Prostate gland (tissue), 2 donors: Measurements from ENCODE around the gene ATG7. TPM values are rescaled to one million over a fixed set of nuclear protein-coding genes. Genes with fewer than 3 reads are reported as not detected.

Experiments
- DNase-seq: peaks from one replicate; pipeline ENCODE4 v3.0.0-alpha.2; 2019; ENCODE audit warnings: low spot score
- H3K27ac ChIP-seq, 2 donors: fragments of 200-600 bp; sonication (generic); 2 replicates each; pipeline ENCODE4 v1.5.1; 2017 to 2019
- H3K27me3 ChIP-seq: fragments of 200-600 bp; sonication (generic); replicated peaks from 2 replicates; pipeline ENCODE4 v1.5.1; 2019; ENCODE audit not compliant: insufficient read depth
- H3K36me3 ChIP-seq, 2 donors: fragments of 200-600 bp; sonication (generic); 1 replicate in 1 of 2; 2 replicates in 1 of 2; pipeline versions ENCODE4 v1.5.1 to v1.8.1; 2017 to 2019
- H3K4me1 ChIP-seq: fragments of 200-600 bp; sonication (generic); replicated peaks from 2 replicates; pipeline ENCODE4 v1.5.1; 2019
- H3K4me3 ChIP-seq, 2 donors: fragments of 200-600 bp; sonication (generic); 2 replicates each; pipeline ENCODE4 v1.5.1; 2017 to 2019
- H3K9me3 ChIP-seq: fragments of 200-600 bp; sonication (generic); 2 replicates; pipeline ENCODE4 v1.5.1; 2017
- POLR2A ChIP-seq: fragments of 450-650 bp; IDR thresholded peaks from one replicate; pipeline ENCODE4 v1.6.1; 2016; ENCODE audit warnings: antibody characterized with exemption, mild to moderate bottlenecking
- POLR2AphosphoS5 ChIP-seq: sonication (generic); formaldehyde crosslinking; IDR thresholded peaks from one replicate; pipeline ENCODE4 v1.6.1; 2017; ENCODE audit warnings: antibody characterized with exemption
- WGBS: methylation state at CpG from one replicate; pipeline ENCODE4 v1.1.5; 2018; 5-methylcytosine and 5-hydroxymethylcytosine counted together
- intact Hi-C: fragments of 100-400 bp; cut with DNase I; formaldehyde crosslinking; loops from one replicate; pipeline ENCODE4 v1.14.2; 2022
- total RNA-seq, 2 donors: library from RNA; depleted of rRNA; stranded (reverse); fragments of >200 nt; gene quantifications; one replicate each; pipeline ENCODE4 v1.1.0, GENCODE V29; 2016
- TF ChIP-seq, protein P1 (sequence below), 4 experiments: fragments of 200-600 bp in 2 of 4; fragments of 450-650 bp in 2 of 4; sonication (generic) in 2 of 4; IDR thresholded peaks; 1 replicate in 3 of 4; 2 replicates in 1 of 4; pipeline ENCODE4 v1.5.1; 2016 to 2019; ENCODE audit warnings: antibody characterized with exemption in 4 of 4, mild to moderate bottlenecking in 2 of 4, moderate library complexity in 2 of 4

ATG7 gene
- total RNA-seq, 2 donors from 2014 or later: 25.2 to 66.5 TPM

GRCh38 chr3:11304175-11304574, 32.0 kb downstream of the ATG7 start:
- intact Hi-C loops: no loop called here
- 95% methylated on average over 6 of the region's 6 CpGs for WGBS
- Histone ChIP-seq H3K4me1 (no peaks in the 10 kb centered on the region), H3K36me3 (no peaks in the 10 kb centered on the region), H3K27ac (no peak overlapping the region), H3K4me3 (no peak overlapping the region), H3K27me3 (no peaks in the 10 kb centered on the region), H3K9me3 (no peaks in the 10 kb centered on the region)
- no peak for DNase-seq
- TF ChIP-seq POLR2AphosphoS5 (no peak), POLR2A (no peak)
- TF ChIP-seq, protein P1, sequence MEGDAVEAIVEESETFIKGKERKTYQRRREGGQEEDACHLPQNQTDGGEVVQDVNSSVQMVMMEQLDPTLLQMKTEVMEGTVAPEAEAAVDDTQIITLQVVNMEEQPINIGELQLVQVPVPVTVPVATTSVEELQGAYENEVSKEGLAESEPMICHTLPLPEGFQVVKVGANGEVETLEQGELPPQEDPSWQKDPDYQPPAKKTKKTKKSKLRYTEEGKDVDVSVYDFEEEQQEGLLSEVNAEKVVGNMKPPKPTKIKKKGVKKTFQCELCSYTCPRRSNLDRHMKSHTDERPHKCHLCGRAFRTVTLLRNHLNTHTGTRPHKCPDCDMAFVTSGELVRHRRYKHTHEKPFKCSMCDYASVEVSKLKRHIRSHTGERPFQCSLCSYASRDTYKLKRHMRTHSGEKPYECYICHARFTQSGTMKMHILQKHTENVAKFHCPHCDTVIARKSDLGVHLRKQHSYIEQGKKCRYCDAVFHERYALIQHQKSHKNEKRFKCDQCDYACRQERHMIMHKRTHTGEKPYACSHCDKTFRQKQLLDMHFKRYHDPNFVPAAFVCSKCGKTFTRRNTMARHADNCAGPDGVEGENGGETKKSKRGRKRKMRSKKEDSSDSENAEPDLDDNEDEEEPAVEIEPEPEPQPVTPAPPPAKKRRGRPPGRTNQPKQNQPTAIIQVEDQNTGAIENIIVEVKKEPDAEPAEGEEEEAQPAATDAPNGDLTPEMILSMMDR (IDR thresholded peaks at IDR 0.05): no peak

DNA sequence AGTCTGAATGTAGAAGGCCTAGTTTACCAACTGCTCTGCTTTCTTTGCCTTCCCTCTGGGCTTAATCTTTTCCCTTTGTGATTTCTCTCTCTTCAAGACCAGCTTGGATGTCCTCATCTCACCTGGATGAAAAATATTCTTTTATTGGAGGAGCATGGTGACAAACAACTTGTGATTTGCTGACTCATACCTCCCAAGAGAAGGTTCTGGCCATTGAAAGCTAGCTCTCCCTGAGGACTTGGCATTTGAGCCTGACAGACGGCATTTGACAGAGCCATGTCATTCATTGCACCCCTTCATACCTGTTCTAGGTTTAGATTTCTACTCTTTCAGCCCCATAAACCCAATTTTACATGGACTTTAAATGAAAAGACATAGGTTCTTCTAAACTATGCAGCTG, 33.3 kb downstream of the ATG7 start:
- Histone ChIP-seq H3K27ac (no peak overlapping the region), H3K4me1 (no peaks in the 10 kb centered on the region), H3K9me3 (no peaks in the 10 kb centered on the region), H3K36me3 (no peaks in the 10 kb centered on the region), H3K4me3 (no peak overlapping the region), H3K27me3 (no peaks in the 10 kb centered on the region)
- DNase-seq: no peak
- TF ChIP-seq POLR2A (no peak), POLR2AphosphoS5 (no peak)
- TF ChIP-seq, protein P1 (IDR thresholded peaks at IDR 0.05): no peak
- WGBS: 95% methylated on average over 1 of the region's 1 CpG
- intact Hi-C loops: no loop called here

DNA sequence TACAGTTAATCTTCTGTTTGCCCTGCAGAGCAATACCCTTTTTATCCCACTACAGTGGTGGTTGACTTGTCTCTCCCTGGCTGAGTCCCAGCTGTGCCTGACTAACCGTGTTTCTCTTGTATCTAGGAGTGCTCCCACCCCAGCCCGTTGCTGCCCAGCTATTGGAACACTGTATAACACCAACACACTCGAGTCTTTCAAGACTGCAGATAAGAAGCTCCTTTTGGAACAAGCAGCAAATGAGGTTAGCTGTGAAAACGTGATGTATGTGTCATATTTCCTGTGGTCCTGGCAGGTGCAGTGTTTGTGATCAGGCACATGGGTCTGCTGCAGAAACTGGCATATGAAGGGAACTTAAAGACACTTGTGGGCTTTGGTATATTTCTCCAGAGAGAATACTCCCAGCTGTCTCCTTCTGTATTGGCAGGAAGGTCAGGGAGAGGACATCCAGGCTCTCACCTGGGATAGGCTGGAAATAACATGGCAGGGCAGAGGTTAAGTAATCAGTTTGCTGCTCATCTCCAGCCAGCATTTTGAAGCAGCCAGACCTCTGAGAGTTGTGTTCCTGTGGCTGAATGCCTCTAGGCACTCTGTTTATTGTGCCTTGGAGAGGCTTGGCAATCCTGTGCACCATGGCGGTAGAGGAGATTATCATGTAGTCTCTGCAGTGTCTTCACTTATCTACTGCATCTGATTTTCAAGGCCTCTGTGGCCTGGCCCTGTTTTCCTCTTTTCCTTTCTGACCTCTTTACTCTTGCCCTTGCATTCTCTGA, 34.8 kb downstream of the ATG7 start:
- intact Hi-C loops: no loop called here
- no peaks in the 10 kb centered on the region for H3K9me3 ChIP-seq
- no peak for DNase-seq
- no peaks in the 10 kb centered on the region for H3K27me3 ChIP-seq
- H3K4me1 ChIP-seq: no peaks in the 10 kb centered on the region
- TF ChIP-seq POLR2AphosphoS5 (no peak), POLR2A (no peak)
- TF ChIP-seq, protein P1 (IDR thresholded peaks at IDR 0.05): no peak
- H3K4me3 ChIP-seq: no peak overlapping the region
- WGBS: 67% methylated on average over 5 of the region's 5 CpGs
- H3K27ac ChIP-seq: no peak overlapping the region
- no peaks in the 10 kb centered on the region for H3K36me3 ChIP-seq

DNA sequence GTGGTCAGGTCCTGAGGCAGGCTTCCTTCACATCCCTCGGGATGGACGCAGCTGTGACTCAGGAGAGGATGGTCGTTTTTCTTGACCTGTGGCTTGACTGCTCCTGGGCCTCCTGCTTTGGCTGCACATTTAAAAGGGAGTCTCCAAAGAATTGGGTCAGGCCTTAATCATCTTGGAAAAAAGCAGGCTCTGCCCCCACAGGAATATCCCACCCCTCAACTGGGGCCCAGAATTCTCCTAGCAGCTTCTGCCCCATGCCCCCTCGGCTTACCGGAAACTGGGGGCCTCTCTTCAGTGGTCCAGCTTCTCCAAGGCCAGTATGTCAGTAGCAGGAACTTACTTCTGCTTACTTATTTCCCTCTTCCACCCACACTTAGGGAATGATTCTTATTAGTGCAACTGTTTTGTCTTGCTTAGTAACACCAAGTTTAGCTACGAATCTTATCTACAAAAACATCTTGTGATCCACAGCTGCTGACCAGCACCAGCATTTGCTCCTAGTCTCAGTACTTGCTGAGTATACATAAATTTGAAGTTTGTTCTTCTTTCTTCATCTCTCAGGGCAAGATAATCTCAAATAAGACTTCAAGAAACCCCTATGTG, 35.7 kb downstream of the ATG7 start:
- no peak for DNase-seq
- Histone ChIP-seq H3K27me3 (no peaks in the 10 kb centered on the region), H3K4me3 (no peak overlapping the region), H3K4me1 (no peaks in the 10 kb centered on the region), H3K36me3 (no peaks in the 10 kb centered on the region), H3K27ac (no peak overlapping the region), H3K9me3 (no peaks in the 10 kb centered on the region)
- no peak for TF ChIP-seq POLR2A
- TF ChIP-seq, protein P1 (IDR thresholded peaks at IDR 0.05): no peak
- intact Hi-C loops: no loop called here
- WGBS: 81% methylated on average over 6 of the region's 6 CpGs

- TF ChIP-seq, protein P1 (IDR thresholded peaks at IDR 0.05): no peak
- TF ChIP-seq POLR2AphosphoS5: no peak
- TF ChIP-seq POLR2A: no peak
- H3K27ac ChIP-seq: no peak overlapping the region
- intact Hi-C loops: no loop called here
- H3K4me3 ChIP-seq: no peak overlapping the region
- 78% methylated on average over 5 of the region's 5 CpGs for WGBS
- H3K4me1 ChIP-seq: no peaks in the 10 kb centered on the region
- DNase-seq: no peak
- no peaks in the 10 kb centered on the region for H3K36me3 ChIP-seq
- H3K27me3 ChIP-seq: no peaks in the 10 kb centered on the region
- no peaks in the 10 kb centered on the region for H3K9me3 ChIP-seq
Measured at GRCh38 chr3:11310258-11310657, 38.1 kb downstream of the ATG7 start.
